Lower leg skin (tissue), 4 donors: ENCODE results near the gene ATE1. TPM values are rescaled to one million over a fixed set of nuclear protein-coding genes. Genes with fewer than 3 reads are reported as not detected.

Experiments used
- DNase-seq, 2 donors: peaks; one replicate each; pipeline ENCODE4 v3.0.0-alpha.2; 2019; ENCODE audit warnings: low spot score in 2 of 2
- H3K4me3 ChIP-seq: fragments of 200-600 bp; sonication (generic); 2 replicates; pipeline ENCODE4 v1.5.1; 2017; ENCODE audit warnings: mild to moderate bottlenecking, low read depth; ENCODE audit not compliant: poor library complexity, severe bottlenecking
- CTCF ChIP-seq, 3 donors: fragments of 450-650 bp; IDR thresholded peaks; one replicate each; pipeline ENCODE4 v1.5.1; 2016; ENCODE audit warnings: antibody characterized with exemption in 3 of 3, mild to moderate bottlenecking in 3 of 3, moderate library complexity in 2 of 3
- POLR2A ChIP-seq, 2 donors: fragments of 450-650 bp; IDR thresholded peaks; one replicate each; pipeline ENCODE4 v1.6.1; 2016 to 2017; ENCODE audit warnings: antibody characterized with exemption in 2 of 2, mild to moderate bottlenecking in 1 of 2, moderate library complexity in 1 of 2
- WGBS, 2 donors: methylation state at CpG; one replicate each; pipeline ENCODE4 v1.1.5; 2018; 5-methylcytosine and 5-hydroxymethylcytosine counted together
- intact Hi-C: fragments of 100-400 bp; cut with DNase I; formaldehyde crosslinking; loops from one replicate; pipeline ENCODE4 v1.15.0; 2023; ENCODE audit warnings: low total_unique reads
- total RNA-seq, 4 donors: library from RNA; depleted of rRNA; stranded (reverse); fragments of >200 nt; gene quantifications; one replicate each; pipeline ENCODE4 v1.1.0, GENCODE V29; 2016

Gene ATE1
- total RNA-seq, 4 donors from 2014 or later: 11.5 to 22.2 (median 18.2) TPM

GRCh38 chr10:121740069-121740468, 187.8 kb downstream of the ATE1 start:
- TF ChIP-seq POLR2A (IDR thresholded peaks at IDR 0.05) (no peak), CTCF (IDR thresholded peaks at IDR 0.05) (no peak)
- no peak for DNase-seq
- intact Hi-C loops: no loop called here
- H3K4me3 ChIP-seq: no peak overlapping the region
- WGBS, 2 donors: 85 to 92% methylated on average over 2 of the region's 2 CpGs

GRCh38 chr10:121739114-121739513, 188.7 kb downstream of the ATE1 start:
- WGBS, 2 donors: 93 to 96% methylated on average over 4 of the region's 4 CpGs
- H3K4me3 ChIP-seq: no peak overlapping the region
- no peak for TF ChIP-seq POLR2A (IDR thresholded peaks at IDR 0.05)
- TF ChIP-seq CTCF (IDR thresholded peaks at IDR 0.05): no peak
- intact Hi-C loops: no loop called here
- no peak for DNase-seq

GRCh38 chr10:121736315-121737130, 191.3 kb downstream of the ATE1 start:
- 73 to 76% methylated on average over 13 of the region's 13 CpGs for WGBS, 2 donors
- H3K4me3 ChIP-seq: no peak overlapping the region
- TF ChIP-seq POLR2A (IDR thresholded peaks at IDR 0.05) (no peak), CTCF (IDR thresholded peaks at IDR 0.05) (no peak)
- intact Hi-C loops: no loop called here
- DNase-seq: no peak

GRCh38 chr10:121735263-121735662, 192.6 kb downstream of the ATE1 start:
- intact Hi-C loops: no loop called here
- TF ChIP-seq POLR2A (IDR thresholded peaks at IDR 0.05) (no peak), CTCF (IDR thresholded peaks at IDR 0.05) (no peak)

GRCh38 chr10:121734589-121735045, 193.2 kb downstream of the ATE1 start:
- TF ChIP-seq POLR2A (IDR thresholded peaks at IDR 0.05): no peak
- no peak for TF ChIP-seq CTCF (IDR thresholded peaks at IDR 0.05)
- intact Hi-C loops: loop anchor here (5.0 kb wide), 1 partner anchor 792 kb away; no protein-coding TSS in a partner anchor
- no peak for DNase-seq
- 24 to 40% methylated on average over 11 of the region's 11 CpGs for WGBS, 2 donors
- H3K4me3 ChIP-seq: no peak overlapping the region

More at GRCh38 chr10:121735263-121735662, 192.6 kb downstream of the ATE1 start:
- 82 to 85% methylated on average over 13 of the region's 13 CpGs for WGBS, 2 donors
- no peak overlapping the region for H3K4me3 ChIP-seq
- DNase-seq: no peak
